H1 (cell line): ENCODE data around the gene SOX30. TPM values are rescaled to one million over a fixed set of nuclear protein-coding genes. Genes with fewer than 3 reads are reported as not detected.

Source experiments
- CTCF ChIA-PET: fragments of 300-600 bp; sonication (Branson Sonifier 250); formaldehyde crosslinking; loops from one replicate; lab custom pipeline; 2021; ENCODE audit not compliant: partially characterized antibody; lab: Charles Lee
- POLR2A ChIA-PET: fragments of 300-600 bp; sonication (Branson Sonifier 250); formaldehyde crosslinking; loops from one replicate; lab custom pipeline; 2021; ENCODE audit warnings: inconsistent platforms; ENCODE audit not compliant: partially characterized antibody; lab: Charles Lee
- DNase-seq, 2 experiments: peaks; one replicate each; pipeline versions ENCODE4 v3.0.0 to v3.0.0-alpha.2; 2010 to 2022; ENCODE audit warnings: low spot score in 2 of 2, low read depth in 1 of 2, mixed read lengths in 1 of 2
- FAIRE-seq: peaks from 2 replicates; lab custom pipeline; 2011; peaks lifted over from hg19 to GRCh38; lab: Jason Lieb, UNC
- H2AFZ ChIP-seq: 2 replicates; pipeline ENCODE4 v1.8.1; 2012; ENCODE audit warnings: low read length, inconsistent platforms
- H2AK5ac ChIP-seq: 2 replicates; pipeline ENCODE4 v1.6.1; 2013; ENCODE audit warnings: low read depth, low read length
- H2BK120ac ChIP-seq: replicated peaks from 2 replicates; pipeline ENCODE3; 2013; ENCODE audit warnings: low read depth, low read length, inconsistent platforms
- H2BK12ac ChIP-seq: 2 replicates; pipeline ENCODE4 v1.6.1; 2013; ENCODE audit warnings: low read depth, low read length
- H2BK15ac ChIP-seq: 2 replicates; pipeline ENCODE4 v1.6.1; 2013; ENCODE audit warnings: low read length
- H2BK20ac ChIP-seq: 2 replicates; pipeline ENCODE4 v1.6.1; 2013; ENCODE audit warnings: low read length
- H2BK5ac ChIP-seq: 2 replicates; pipeline ENCODE4 v1.6.1; 2013; ENCODE audit warnings: low read depth, low read length
- H3K14ac ChIP-seq: 2 replicates; pipeline ENCODE4 v1.6.1; 2013; ENCODE audit warnings: inconsistent platforms; ENCODE audit not compliant: insufficient read length
- H3K18ac ChIP-seq: 2 replicates; pipeline ENCODE4 v1.6.1; 2013; ENCODE audit warnings: low read length; ENCODE audit errors: extremely low read depth
- H3K23ac ChIP-seq: 2 replicates; pipeline ENCODE4 v1.6.1; 2013; ENCODE audit warnings: inconsistent platforms; ENCODE audit not compliant: insufficient read length
- H3K23me2 ChIP-seq: 2 replicates; pipeline ENCODE4 v1.6.1; 2013; ENCODE audit warnings: low read depth, low read length
- H3K27ac ChIP-seq: 2 replicates; pipeline ENCODE4 v1.6.1; 2011; ENCODE audit warnings: low read depth, low read length, inconsistent platforms
- H3K27me3 ChIP-seq, 4 experiments: replicated peaks in 1 of 4; 1 replicate in 1 of 4; 2 replicates in 3 of 4; pipeline versions ENCODE4 v1.6.1 to v1.8.1; 2011 to 2013; ENCODE audit warnings: low read length in 3 of 4, mild to moderate bottlenecking in 3 of 4, inconsistent platforms in 2 of 4, mixed read lengths in 2 of 4, moderate library complexity in 1 of 4; ENCODE audit not compliant: control insufficient read depth in 3 of 4, insufficient read depth in 3 of 4; ENCODE audit errors: extremely low read depth in 1 of 4
- H3K36me3 ChIP-seq, 4 experiments: 2 replicates each; pipeline versions ENCODE4 v1.6.1 to v1.8.1; 2011 to 2013; ENCODE audit warnings: mild to moderate bottlenecking in 4 of 4, low read length in 3 of 4, moderate library complexity in 2 of 4, control low read depth in 1 of 4, inconsistent platforms in 1 of 4; ENCODE audit not compliant: insufficient read depth in 4 of 4, control insufficient read depth in 2 of 4
- H3K4ac ChIP-seq: replicated peaks from 2 replicates; pipeline ENCODE3; 2013; ENCODE audit warnings: low read length, low read depth, mixed read lengths, inconsistent platforms; ENCODE audit not compliant: insufficient read length
- H3K4me1 ChIP-seq, 4 experiments: replicated peaks in 1 of 4; 1 replicate in 1 of 4; 2 replicates in 3 of 4; pipeline versions ENCODE4 v1.6.1 to v1.8.1; 2011 to 2013; ENCODE audit warnings: low read length in 3 of 4, inconsistent platforms in 2 of 4, mixed read lengths in 1 of 4; ENCODE audit not compliant: insufficient read depth in 4 of 4, control insufficient read depth in 3 of 4
- H3K4me2 ChIP-seq, 2 experiments: 2 replicates each; pipeline versions ENCODE4 v1.6.1 to v1.8.1; 2011 to 2013; ENCODE audit warnings: low read depth in 2 of 2, low read length in 2 of 2, control low read depth in 1 of 2, inconsistent platforms in 1 of 2, mild to moderate bottlenecking in 1 of 2; ENCODE audit not compliant: insufficient read depth in 1 of 2
- H3K4me3 ChIP-seq, 4 experiments: fragments of 200-600, 300-600 bp in 1 of 4; sonication (generic), shearing (Covaris generic), sonication (Bioruptor Twin) in 1 of 4; 2 replicates each; pipeline versions ENCODE4 v1.5.1 to v1.8.1; 2011 to 2016; ENCODE audit warnings: low read length in 4 of 4, low read depth in 3 of 4, control low read depth in 2 of 4, inconsistent platforms in 2 of 4, mild to moderate bottlenecking in 2 of 4, mixed read lengths in 1 of 4, moderate library complexity in 1 of 4; ENCODE audit not compliant: insufficient read depth in 2 of 4; ENCODE audit errors: extremely low read depth in 1 of 4
- H3K56ac ChIP-seq: replicated peaks from 2 replicates; pipeline ENCODE3; 2013; ENCODE audit warnings: low read depth, mild to moderate bottlenecking, mixed read lengths, low read length, inconsistent platforms; ENCODE audit not compliant: insufficient read length
- H3K79me1 ChIP-seq: 2 replicates; pipeline ENCODE4 v1.6.1; 2013; ENCODE audit warnings: low read depth, low read length, control low read depth
- H3K79me2 ChIP-seq, 2 experiments: 2 replicates each; pipeline versions ENCODE4 v1.6.1 to v1.8.1; 2012 to 2013; ENCODE audit warnings: low read length in 2 of 2, mild to moderate bottlenecking in 2 of 2, inconsistent platforms in 1 of 2; ENCODE audit not compliant: insufficient read depth in 2 of 2, control insufficient read depth in 1 of 2
- H3K9ac ChIP-seq, 4 experiments: replicated peaks in 1 of 4; 1 replicate in 1 of 4; 2 replicates in 3 of 4; pipeline versions ENCODE4 v1.6.1 to v1.8.1; 2011 to 2013; ENCODE audit warnings: low read depth in 3 of 4, low read length in 3 of 4, control low read depth in 2 of 4, mild to moderate bottlenecking in 2 of 4, moderate library complexity in 2 of 4, inconsistent platforms in 1 of 4; ENCODE audit errors: extremely low read depth in 1 of 4
- H3K9me3 ChIP-seq, 2 experiments: 2 replicates each; pipeline versions ENCODE4 v1.6.1 to v1.8.1; 2012 to 2013; ENCODE audit warnings: mild to moderate bottlenecking in 2 of 2, moderate library complexity in 2 of 2, control low read depth in 1 of 2, inconsistent platforms in 1 of 2, low read depth in 1 of 2, low read length in 1 of 2, mixed read lengths in 1 of 2; ENCODE audit not compliant: insufficient read depth in 2 of 2
- H4K20me1 ChIP-seq, 2 experiments: replicated peaks in 1 of 2; 2 replicates each; pipeline versions ENCODE3 to v1.8.1; 2011 to 2013; ENCODE audit warnings: inconsistent platforms in 2 of 2, low read length in 2 of 2, mild to moderate bottlenecking in 1 of 2; ENCODE audit not compliant: insufficient read depth in 2 of 2, control insufficient read depth in 1 of 2
- H4K5ac ChIP-seq: 2 replicates; pipeline ENCODE4 v1.6.1; 2013; ENCODE audit warnings: low read length, low read depth, mixed read lengths, inconsistent platforms; ENCODE audit not compliant: insufficient read length
- H4K8ac ChIP-seq: 2 replicates; pipeline ENCODE4 v1.8.0; 2013; ENCODE audit warnings: mild to moderate bottlenecking, moderate library complexity, low read length, inconsistent platforms; ENCODE audit not compliant: insufficient read depth; ENCODE audit errors: extremely low read depth
- H4K91ac ChIP-seq: replicated peaks from 2 replicates; pipeline ENCODE3; 2013; ENCODE audit warnings: low read length, mixed read lengths, inconsistent platforms; ENCODE audit not compliant: insufficient read length
- CBX5 ChIP-seq: fragments of 300-800, 300-1000 bp; sonication (generic); IDR thresholded peaks from 2 replicates; pipeline ENCODE4 v1.7.1; 2016; ENCODE audit warnings: antibody characterized with exemption, low read length, low read depth
- RBBP5 ChIP-seq: IDR thresholded peaks from 2 replicates; pipeline ENCODE4 v1.7.1; 2012; ENCODE audit warnings: low read depth, mild to moderate bottlenecking, inconsistent platforms, low read length, moderate library complexity, borderline replicate concordance
- RXRA ChIP-seq: IDR thresholded peaks from 2 replicates; pipeline ENCODE4 v1.6.1; 2011; ENCODE audit warnings: low read depth, mild to moderate bottlenecking, low read length, moderate library complexity; ENCODE audit not compliant: insufficient read depth
- SIX5 ChIP-seq: IDR thresholded peaks from 2 replicates; pipeline ENCODE4 v1.6.1; 2011; ENCODE audit warnings: mild to moderate bottlenecking, low read depth, low read length
- TAF7 ChIP-seq: optimal IDR thresholded peaks from 2 replicates; pipeline ENCODE3; 2011; ENCODE audit warnings: low read depth, mild to moderate bottlenecking, inconsistent platforms, low read length, moderate library complexity, borderline replicate concordance
- WGBS, 2 experiments: shearing (Covaris generic) in 1 of 2; methylation state at CpG; one replicate each; pipeline versions ENCODE4 v1.1.6 to v1.1.7; 2013 to 2015; ENCODE audit warnings: low lambda C conversion rate in 2 of 2, mixed read lengths in 2 of 2, inconsistent platforms in 1 of 2, low coverage in 1 of 2, missing lambda C conversion rate in 1 of 2; ENCODE audit not compliant: insufficient replicate concordance in 2 of 2, insufficient coverage in 1 of 2, insufficient read length in 1 of 2; ENCODE audit errors: extremely low coverage in 1 of 2, missing lambda C conversion rate in 1 of 2; 5-methylcytosine and 5-hydroxymethylcytosine counted together
- polyA plus RNA-seq, 7 experiments: library from polyadenylated mRNA; depleted of rRNA in 3 of 7; stranded (reverse) in 5 of 7; unstranded in 2 of 7; fragments of >200 nt in 5 of 7; fragments of 200-250 nt in 2 of 7; gene quantifications; 1 replicate in 5 of 7; 2 replicates in 1 of 7; 4 replicates in 1 of 7; pipeline versions ENCODE4 v1.2.1 to v1.2.3, GENCODE V29; 2011 to 2013; ENCODE audit warnings: missing spikeins in 2 of 7, mixed read lengths in 2 of 7
- total RNA-seq: library from RNA; stranded (reverse); fragmentation: NEBNext Ultra II Directional; extraction: Animal tissue kit (Norgen Biotek cat#: 25700); gene quantifications from 2 replicates; pipeline ENCODE4 v1.2.1, GENCODE V29; 2021

The SOX30 gene
- total and polyA plus RNA-seq, 2 of the 8 experiments (the other 6 are each of a cell fraction or from before 2014, with no cell fraction given), result 0.35 TPM; not detected in 1

DNA sequence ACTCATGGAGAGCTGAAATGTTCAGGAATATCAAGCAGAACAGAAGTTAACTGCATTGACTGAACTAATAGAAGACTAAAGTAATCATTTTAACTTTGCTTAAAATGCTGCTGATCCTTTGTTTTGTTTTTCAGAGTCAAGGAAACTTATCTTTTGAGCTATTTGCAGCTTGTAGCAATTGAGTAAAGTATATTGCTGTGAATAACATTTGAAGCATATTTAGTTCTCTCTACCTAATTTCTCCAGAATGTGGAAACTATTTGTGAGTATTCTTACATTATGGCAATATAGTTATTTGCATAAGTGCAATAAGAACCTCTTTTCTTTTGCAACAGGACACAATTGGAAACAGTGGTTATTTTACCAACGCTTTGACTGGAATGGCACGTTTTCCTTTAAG lies 5.3 kb upstream of the SOX30 start:
- ChIA-PET CTCF (interaction anchor here (1.2 to 1.9 kb wide), 2 partner anchors 11 to 80 kb away, joined by 3 to 4 read pairs; no protein-coding TSS in a partner anchor), POLR2A (no interaction called here)
- no peak overlapping the region for H2BK20ac ChIP-seq
- H3K4me1 ChIP-seq, result no peaks in the 10 kb centered on the region
- no peak overlapping the region for H3K4ac ChIP-seq
- H3K27me3 ChIP-seq, result peaks cover 0 to 2% (median 1%) of the 10 kb centered on the region in 4 experiments; a peak in 4 of 7 replicates
- no peaks in the 10 kb centered on the region for H3K79me2 ChIP-seq
- FAIRE-seq, result no peak
- 94% methylated on average over 2 of the region's 2 CpGs; no CpG with 5 or more reads in 1 of the 2 experiments for WGBS, 2 experiments
- no peak overlapping the region for H3K18ac ChIP-seq
- no peak overlapping the region for H4K8ac ChIP-seq
- no peak overlapping the region for H2AFZ ChIP-seq
- H3K4me3 ChIP-seq, result no peak overlapping the region
- H2BK120ac ChIP-seq, result no peak overlapping the region
- H2BK15ac ChIP-seq, result no peak overlapping the region
- H4K5ac ChIP-seq, result no peak overlapping the region
- no peak overlapping the region for H2BK12ac ChIP-seq
- H3K9me3 ChIP-seq, result peaks cover 16 to 29% of the 10 kb centered on the region in 2 experiments
- H3K14ac ChIP-seq, result no peak overlapping the region
- H3K27ac ChIP-seq, result no peak overlapping the region
- no peak overlapping the region for H2AK5ac ChIP-seq
- H3K79me1 ChIP-seq, result no peaks in the 10 kb centered on the region
- no peaks in the 10 kb centered on the region for H3K23me2 ChIP-seq
- H2BK5ac ChIP-seq, result no peak overlapping the region
- H3K36me3 ChIP-seq, result no peaks in the 10 kb centered on the region
- no peak overlapping the region for H3K9ac ChIP-seq
- H3K23ac ChIP-seq, result no peak overlapping the region
- no peak for DNase-seq
- H3K56ac ChIP-seq, result no peak overlapping the region
- H4K20me1 ChIP-seq, result no peaks in the 10 kb centered on the region
- TF ChIP-seq CBX5 (no peak), RBBP5 (no peak), TAF7 (no peak), SIX5 (no peak), RXRA (no peak)
- no peak overlapping the region for H3K4me2 ChIP-seq
- no peak overlapping the region for H4K91ac ChIP-seq
